Mucosa of descending colon (tissue), 3 donors: Measurements from ENCODE around the gene ZNF786. TPM values are rescaled to one million over a fixed set of nuclear protein-coding genes. Genes with fewer than 3 reads are reported as not detected.
A peak's percentile ranks its signal among the peaks of the same experiment; 100 is the strongest.
"Not testable (repeated sequence)": the region's sequence is repeated elsewhere in the genome, so short reads cannot be mapped to it uniquely, and the experiment has no call there.

Experiments used
- ATAC-seq: fragments of 200-7000 bp; cut with Tn5 transposase; one replicate; pipeline ENCODE4 v1.9.1; 2020; ENCODE audit warnings: mild to moderate bottlenecking, moderate library complexity
- DNase-seq, 3 donors: peaks; one replicate each; pipeline ENCODE4 v3.0.0-alpha.2; 2020
- H3K36me3 ChIP-seq: fragments of 200-600 bp; one replicate; pipeline ENCODE4 v1.8.0; 2021; ENCODE audit warnings: low read depth, mild to moderate bottlenecking
- H3K4me1 ChIP-seq: fragments of 200-600 bp; one replicate; pipeline ENCODE4 v1.8.0; 2021; ENCODE audit warnings: low read depth, mild to moderate bottlenecking
- H3K4me3 ChIP-seq: fragments of 200-600 bp; one replicate; pipeline ENCODE4 v1.8.0; 2021; ENCODE audit warnings: mild to moderate bottlenecking
- H3K9me3 ChIP-seq: fragments of 200-600 bp; one replicate; pipeline ENCODE4 v1.8.0; 2021; ENCODE audit warnings: mild to moderate bottlenecking
- CTCF ChIP-seq: fragments of 200-600 bp; IDR thresholded peaks from one replicate; pipeline ENCODE4 v1.8.0; 2022; ENCODE audit warnings: antibody characterized with exemption, mild to moderate bottlenecking
- intact Hi-C, 2 donors: fragments of 100-400 bp; cut with DNase I in 1 of 2; cut with micrococcal nuclease in 1 of 2; formaldehyde crosslinking; loops; one replicate each; pipeline versions ENCODE4 v1.11.0 to v1.11.1; 2022; cut with DNase I, micrococcal nuclease
- total RNA-seq, 3 donors: library from RNA; stranded (reverse); fragmentation: NEBNext Ultra II Directional in 2 of 3; extraction: Animal tissue kit (Norgen Biotek cat#: 25700) in 2 of 3; gene quantifications; one replicate each; pipeline versions ENCODE4 v1.2.1 to v1.2.4, GENCODE V29; 2021 to 2023
- donor health status: DM: no; HTN: no; CAD: no; lungs with moderate emphysema.
- donor health status: DM: no; HTN: no; CAD: no.
- donor health status: DM: no; HTN: yes; CAD: no.

ZNF786 gene
- total RNA-seq, 3 donors from 2014 or later: 4.0 to 7.1 (median 5.0) TPM

DNA sequence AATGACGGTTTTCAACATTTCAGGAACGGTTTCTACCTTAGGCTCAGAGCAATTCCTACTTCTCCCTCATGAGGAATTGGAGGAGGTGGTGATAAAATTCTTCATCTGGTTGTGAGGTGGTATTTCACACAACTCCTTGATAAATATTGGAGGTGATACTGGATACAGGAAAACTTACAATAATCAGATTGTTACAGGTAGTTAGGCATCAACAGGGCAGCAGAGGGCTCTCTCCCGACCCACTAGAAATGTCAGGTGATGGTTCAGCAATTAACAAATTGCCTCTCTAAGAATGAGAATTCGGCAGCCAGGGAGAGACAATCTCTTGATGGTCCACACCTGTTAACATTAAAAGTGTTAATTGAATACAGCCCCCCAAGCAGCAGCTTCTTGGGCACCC is 22.6 kb downstream of the ZNF786 start:
- DNase-seq (peak in 1 of 3 donors; percentile 9), ATAC-seq (no peak)
- Histone ChIP-seq H3K4me1 (no peaks in the 10 kb centered on the region), H3K4me3 (no peak overlapping the region), H3K9me3 (no peaks in the 10 kb centered on the region), H3K36me3 (no peaks in the 10 kb centered on the region)
- intact Hi-C loops: no loop called here
- no peak for TF ChIP-seq CTCF

GRCh38 chr7:149063476-149063875 is 27.0 kb downstream of the ZNF786 start:
- Histone ChIP-seq H3K36me3 (no peaks in the 10 kb centered on the region), H3K4me3 (no peak overlapping the region), H3K9me3 (no peaks in the 10 kb centered on the region), H3K4me1 (no peaks in the 10 kb centered on the region)
- intact Hi-C loops: no loop called here
- DNase-seq (no peak), ATAC-seq (no peak)
- TF ChIP-seq CTCF: no peak

DNA sequence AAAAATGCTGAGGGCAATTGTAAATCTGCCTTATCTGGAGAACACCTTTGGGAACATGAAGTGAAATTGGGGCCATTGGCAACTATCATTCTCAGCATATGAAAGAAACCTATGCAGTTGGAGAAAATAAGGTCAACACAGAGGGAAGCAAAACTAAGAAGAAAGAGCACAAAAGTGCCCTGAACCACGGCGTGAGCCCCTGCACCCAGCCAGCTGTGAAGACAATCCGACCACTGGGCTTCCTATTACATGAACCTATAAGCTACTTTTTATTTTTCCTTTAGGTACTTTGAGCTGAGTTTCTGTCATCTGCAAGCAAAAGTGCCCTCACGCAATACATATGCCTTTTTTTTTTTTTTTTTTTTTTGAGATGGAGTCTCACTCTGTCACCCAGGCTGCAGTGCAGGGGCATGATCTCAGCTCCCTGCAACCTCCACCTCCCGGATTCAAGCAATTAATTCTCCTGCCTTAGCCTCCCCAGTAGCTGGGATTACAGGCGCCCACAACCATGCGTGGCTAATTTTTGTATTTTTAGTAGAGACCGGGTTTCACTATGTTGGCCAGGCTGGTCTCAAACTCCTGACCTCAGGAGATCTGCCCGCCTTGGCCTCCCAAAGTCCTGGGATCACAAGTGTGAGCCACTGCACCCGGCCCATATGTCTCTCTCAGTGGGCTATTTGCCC is 28.2 kb downstream of the ZNF786 start:
- intact Hi-C loops, ATAC-seq, H3K4me1 ChIP-seq, H3K9me3 ChIP-seq, DNase-seq, H3K36me3 ChIP-seq, H3K4me3 ChIP-seq: not testable (repeated sequence)

DNA sequence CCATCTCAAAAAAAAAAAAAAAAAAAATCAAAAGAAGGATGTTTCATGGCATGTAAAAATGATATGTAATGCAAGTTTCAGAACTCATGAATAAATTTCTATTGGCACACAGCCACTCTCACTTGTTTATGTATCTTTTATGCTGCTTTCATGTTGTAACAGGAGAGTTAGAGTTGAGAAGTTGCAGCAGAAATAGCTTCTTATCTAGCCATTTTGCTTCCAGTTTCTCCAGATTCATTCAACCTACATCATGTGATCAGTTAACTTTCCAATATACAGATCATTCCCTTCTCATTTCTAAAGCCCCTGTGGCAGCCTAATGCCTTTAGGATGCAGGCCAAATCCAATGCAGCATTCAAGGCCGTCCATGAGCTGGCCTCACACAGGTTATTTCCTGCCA is 30.4 kb downstream of the ZNF786 start:
- Histone ChIP-seq H3K4me3 (no peak overlapping the region), H3K4me1 (no peaks in the 10 kb centered on the region), H3K9me3 (no peaks in the 10 kb centered on the region), H3K36me3 (no peaks in the 10 kb centered on the region)
- TF ChIP-seq CTCF: no peak
- no peak for DNase-seq
- intact Hi-C loops: no loop called here
- ATAC-seq: no peak

GRCh38 chr7:149053885-149054284 is 36.6 kb downstream of the ZNF786 start:
- no peak for TF ChIP-seq CTCF
- DNase-seq (no peak), ATAC-seq (no peak)
- Histone ChIP-seq H3K36me3 (no peaks in the 10 kb centered on the region), H3K4me1 (no peaks in the 10 kb centered on the region), H3K4me3 (no peak overlapping the region), H3K9me3 (no peaks in the 10 kb centered on the region)
- intact Hi-C loops: no loop called here

GRCh38 chr7:149053384-149053783 is 37.1 kb downstream of the ZNF786 start:
- H3K4me1 ChIP-seq: no peaks in the 10 kb centered on the region
- H3K9me3 ChIP-seq: no peaks in the 10 kb centered on the region
- H3K36me3 ChIP-seq: no peaks in the 10 kb centered on the region
- intact Hi-C loops: no loop called here
- H3K4me3 ChIP-seq: no peak overlapping the region
- ATAC-seq (no peak), DNase-seq (no peak)
- no peak for TF ChIP-seq CTCF
